ENCODE data around the gene RSPO3. TPM values are rescaled to one million over a fixed set of nuclear protein-coding genes. Genes with fewer than 3 reads are reported as not detected.

RSPO3 gene
- polyA plus RNA-seq, 1 of the 3 experiments (the other 2 are of a cell fraction), result not detected

DNA sequence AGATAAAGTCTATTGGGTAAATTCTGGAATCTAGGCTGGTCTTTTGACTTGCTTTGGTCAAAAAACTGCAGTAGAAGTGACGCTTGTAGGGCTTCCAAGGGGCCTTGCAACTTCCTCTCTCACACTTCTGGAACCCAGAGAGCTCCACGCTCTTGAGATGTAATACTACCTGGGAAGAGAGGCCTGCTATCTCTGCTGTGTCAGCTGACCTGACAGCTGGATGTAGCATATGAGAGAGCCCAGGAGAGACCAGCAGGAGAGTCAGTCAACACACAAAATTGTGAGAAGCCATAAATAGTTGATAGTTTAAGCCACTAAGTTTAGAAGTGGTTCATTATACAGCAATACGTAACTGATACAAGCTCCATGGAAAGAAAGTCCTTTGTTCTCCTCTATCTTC, 7.8 kb upstream of the RSPO3 start:
- TF ChIP-seq, protein P1, sequence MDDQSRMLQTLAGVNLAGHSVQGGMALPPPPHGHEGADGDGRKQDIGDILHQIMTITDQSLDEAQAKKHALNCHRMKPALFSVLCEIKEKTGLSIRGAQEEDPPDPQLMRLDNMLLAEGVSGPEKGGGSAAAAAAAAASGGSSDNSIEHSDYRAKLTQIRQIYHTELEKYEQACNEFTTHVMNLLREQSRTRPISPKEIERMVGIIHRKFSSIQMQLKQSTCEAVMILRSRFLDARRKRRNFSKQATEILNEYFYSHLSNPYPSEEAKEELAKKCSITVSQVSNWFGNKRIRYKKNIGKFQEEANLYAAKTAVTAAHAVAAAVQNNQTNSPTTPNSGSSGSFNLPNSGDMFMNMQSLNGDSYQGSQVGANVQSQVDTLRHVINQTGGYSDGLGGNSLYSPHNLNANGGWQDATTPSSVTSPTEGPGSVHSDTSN (IDR thresholded peaks at IDR 0.05), result no peak
- TF ChIP-seq NFIC (IDR thresholded peaks at IDR 0.05; ENCODE audit: borderline replicate concordance), result no peak
- no peak for TF ChIP-seq FOXJ3 (CRISPR knock-in tag; IDR thresholded peaks at IDR 0.05)
- no peak for TF ChIP-seq TEAD4 (IDR thresholded peaks at IDR 0.05; ENCODE audit: borderline replicate concordance, insufficient read depth)
- no peak for TF ChIP-seq RCOR1 (IDR thresholded peaks at IDR 0.05; ENCODE audit: low read length)
- no peak for TF ChIP-seq MEF2A (IDR thresholded peaks at IDR 0.05; ENCODE audit: borderline replicate concordance, low read depth)
- TF ChIP-seq, protein P2, sequence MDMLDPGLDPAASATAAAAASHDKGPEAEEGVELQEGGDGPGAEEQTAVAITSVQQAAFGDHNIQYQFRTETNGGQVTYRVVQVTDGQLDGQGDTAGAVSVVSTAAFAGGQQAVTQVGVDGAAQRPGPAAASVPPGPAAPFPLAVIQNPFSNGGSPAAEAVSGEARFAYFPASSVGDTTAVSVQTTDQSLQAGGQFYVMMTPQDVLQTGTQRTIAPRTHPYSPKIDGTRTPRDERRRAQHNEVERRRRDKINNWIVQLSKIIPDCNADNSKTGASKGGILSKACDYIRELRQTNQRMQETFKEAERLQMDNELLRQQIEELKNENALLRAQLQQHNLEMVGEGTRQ (IDR thresholded peaks at IDR 0.05; ENCODE audit: borderline replicate concordance, low read depth, low read length), result no peak
- TF ChIP-seq, protein P3, sequence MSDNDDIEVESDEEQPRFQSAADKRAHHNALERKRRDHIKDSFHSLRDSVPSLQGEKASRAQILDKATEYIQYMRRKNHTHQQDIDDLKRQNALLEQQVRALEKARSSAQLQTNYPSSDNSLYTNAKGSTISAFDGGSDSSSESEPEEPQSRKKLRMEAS (IDR thresholded peaks at IDR 0.05; ENCODE audit: low read depth), result no peak
- no peak for TF ChIP-seq POLR2AphosphoS5 (IDR thresholded peaks at IDR 0.05; ENCODE audit: low read depth, low read length)
- no peak for TF ChIP-seq MXI1 (IDR thresholded peaks at IDR 0.05; ENCODE audit: low read depth, low read length)
- TF ChIP-seq RAD21 (IDR thresholded peaks at IDR 0.05; ENCODE audit: low read length), result no peak
- no peak for TF ChIP-seq SIN3A (IDR thresholded peaks at IDR 0.05; ENCODE audit: borderline replicate concordance, low read depth, low read length)
- TF ChIP-seq, protein P4, sequence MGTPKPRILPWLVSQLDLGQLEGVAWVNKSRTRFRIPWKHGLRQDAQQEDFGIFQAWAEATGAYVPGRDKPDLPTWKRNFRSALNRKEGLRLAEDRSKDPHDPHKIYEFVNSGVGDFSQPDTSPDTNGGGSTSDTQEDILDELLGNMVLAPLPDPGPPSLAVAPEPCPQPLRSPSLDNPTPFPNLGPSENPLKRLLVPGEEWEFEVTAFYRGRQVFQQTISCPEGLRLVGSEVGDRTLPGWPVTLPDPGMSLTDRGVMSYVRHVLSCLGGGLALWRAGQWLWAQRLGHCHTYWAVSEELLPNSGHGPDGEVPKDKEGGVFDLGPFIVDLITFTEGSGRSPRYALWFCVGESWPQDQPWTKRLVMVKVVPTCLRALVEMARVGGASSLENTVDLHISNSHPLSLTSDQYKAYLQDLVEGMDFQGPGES (IDR thresholded peaks at IDR 0.05; ENCODE audit: low read depth, low read length), result no peak

DNA sequence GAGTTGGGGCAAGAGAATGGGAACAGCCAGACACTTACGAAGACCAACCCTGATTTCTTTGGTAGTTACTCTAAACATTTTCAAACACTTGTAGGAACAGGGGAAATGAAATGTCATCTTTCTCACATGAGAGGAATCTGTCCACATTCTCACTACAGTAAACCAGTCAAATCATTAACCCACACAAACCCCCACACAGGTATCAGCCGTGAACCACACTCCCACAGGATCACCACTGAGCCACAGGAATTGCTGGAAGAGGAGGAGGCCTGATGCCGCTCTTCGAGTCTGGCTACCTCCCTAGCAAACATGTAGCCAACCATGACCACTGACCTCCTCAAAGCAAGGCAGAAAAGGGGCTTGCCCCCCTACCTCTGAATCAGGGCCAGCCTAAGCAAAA, 6.9 kb upstream of the RSPO3 start:
- H3K27me3 ChIP-seq (ENCODE audit: insufficient read depth), result peaks cover 13% of the 10 kb centered on the region
- WGBS (ENCODE audit: low lambda C conversion rate), result 27% methylated on average over 4 of the region's 4 CpGs
- H3K36me3 ChIP-seq (replicated peaks in 1 of 2; ENCODE audit: control insufficient read depth in 1 of 2, insufficient read depth in 2 of 2, low read length in 1 of 2), result no peaks in the 10 kb centered on the region
- H4K20me1 ChIP-seq (ENCODE audit: insufficient read depth), result no peaks in the 10 kb centered on the region
- no peak for DNase-seq
- H3K4me3 ChIP-seq (ENCODE audit: low read depth in 2 of 2, low read length in 1 of 2), result no peak overlapping the region
- ChIA-PET CTCF (interaction anchor here (1.2 to 1.3 kb wide), 2 partner anchors 9 to 1138 kb away, joined by 3 to 6 read pairs; no protein-coding TSS in a partner anchor), POLR2A (no interaction called here)
- no peak overlapping the region for H2AFZ ChIP-seq (ENCODE audit: low read depth)
- H3K9ac ChIP-seq, result no peak overlapping the region
- TF ChIP-seq, protein P1 (IDR thresholded peaks at IDR 0.05), result no peak
- no peak for TF ChIP-seq EP300 (IDR thresholded peaks at IDR 0.05; ENCODE audit: borderline replicate concordance in 1 of 2, low read depth in 1 of 2, low read length in 1 of 2)
- no peak for TF ChIP-seq RXRA (IDR thresholded peaks at IDR 0.05; ENCODE audit: borderline replicate concordance, low read depth)
- TF ChIP-seq, protein P3 (IDR thresholded peaks at IDR 0.05; ENCODE audit: low read depth), result no peak
- TF ChIP-seq, protein P2 (IDR thresholded peaks at IDR 0.05; ENCODE audit: borderline replicate concordance, low read depth, low read length), result no peak
- TF ChIP-seq FOSL2 (IDR thresholded peaks at IDR 0.05; ENCODE audit: borderline replicate concordance, low read depth), result no peak
- H3K9me3 ChIP-seq, result no peaks in the 10 kb centered on the region
- H3K4me1 ChIP-seq (ENCODE audit: control insufficient read depth in 1 of 2, insufficient read depth in 2 of 2, low read depth in 1 of 2, low read length in 1 of 2), result no peaks in the 10 kb centered on the region
- H3K9me2 ChIP-seq, result no peaks in the 10 kb centered on the region
- no peaks in the 10 kb centered on the region for H3F3A ChIP-seq (replicated peaks; ENCODE audit: insufficient read depth)
- no peaks in the 10 kb centered on the region for H3K79me2 ChIP-seq (ENCODE audit: insufficient read depth)
- no peak overlapping the region for H3K4me2 ChIP-seq
- H3K27ac ChIP-seq (ENCODE audit: low read depth in 2 of 2, low read length in 1 of 2), result no peak overlapping the region

More for the DNA sequence above, 7.8 kb upstream of the RSPO3 start:
- no peaks in the 10 kb centered on the region for H3K9me3 ChIP-seq
- H3K9me2 ChIP-seq, result no peaks in the 10 kb centered on the region
- H4K20me1 ChIP-seq (ENCODE audit: insufficient read depth), result no peaks in the 10 kb centered on the region
- no peak overlapping the region for H3K4me2 ChIP-seq
- H3K9ac ChIP-seq, result no peak overlapping the region
- H3F3A ChIP-seq (replicated peaks; ENCODE audit: insufficient read depth), result no peaks in the 10 kb centered on the region
- DNase-seq, result no peak
- H3K4me3 ChIP-seq (ENCODE audit: low read depth in 2 of 2, low read length in 1 of 2), result no peak overlapping the region
- H3K79me2 ChIP-seq (ENCODE audit: insufficient read depth), result no peaks in the 10 kb centered on the region
- H3K4me1 ChIP-seq (ENCODE audit: control insufficient read depth in 1 of 2, insufficient read depth in 2 of 2, low read depth in 1 of 2, low read length in 1 of 2), result no peaks in the 10 kb centered on the region
- ChIA-PET POLR2A (no interaction called here), CTCF (interaction anchor here (1.2 to 1.3 kb wide), 2 partner anchors 10 to 1137 kb away, joined by 3 to 6 read pairs; no protein-coding TSS in a partner anchor)
- H3K27ac ChIP-seq (ENCODE audit: low read depth in 2 of 2, low read length in 1 of 2), result no peak overlapping the region
- H3K27me3 ChIP-seq (ENCODE audit: insufficient read depth), result peaks cover 6% of the 10 kb centered on the region; the same call in 1 of the 2 replicates
- no peak overlapping the region for H2AFZ ChIP-seq (ENCODE audit: low read depth)
- WGBS (ENCODE audit: low lambda C conversion rate), result 23% methylated on average over 3 of the region's 3 CpGs
- no peaks in the 10 kb centered on the region for H3K36me3 ChIP-seq (replicated peaks in 1 of 2; ENCODE audit: control insufficient read depth in 1 of 2, insufficient read depth in 2 of 2, low read length in 1 of 2)
